GM21723 (cell line): Measurements from ENCODE around the gene RBP7.
A peak's percentile ranks its signal among the peaks of the same experiment; 100 is the strongest.
"Not testable (repeated sequence)": the region's sequence is repeated elsewhere in the genome, so short reads cannot be mapped to it uniquely, and the experiment has no call there.

ENCODE experiments used
- ATAC-seq: cut with Tn5 transposase; IDR thresholded peaks from one replicate; pipeline ENCODE4 v1.9.1; 2021; ENCODE audit warnings: mild to moderate bottlenecking, moderate library complexity; ENCODE audit not compliant: unreplicated experiment

Gene RBP7

DNA sequence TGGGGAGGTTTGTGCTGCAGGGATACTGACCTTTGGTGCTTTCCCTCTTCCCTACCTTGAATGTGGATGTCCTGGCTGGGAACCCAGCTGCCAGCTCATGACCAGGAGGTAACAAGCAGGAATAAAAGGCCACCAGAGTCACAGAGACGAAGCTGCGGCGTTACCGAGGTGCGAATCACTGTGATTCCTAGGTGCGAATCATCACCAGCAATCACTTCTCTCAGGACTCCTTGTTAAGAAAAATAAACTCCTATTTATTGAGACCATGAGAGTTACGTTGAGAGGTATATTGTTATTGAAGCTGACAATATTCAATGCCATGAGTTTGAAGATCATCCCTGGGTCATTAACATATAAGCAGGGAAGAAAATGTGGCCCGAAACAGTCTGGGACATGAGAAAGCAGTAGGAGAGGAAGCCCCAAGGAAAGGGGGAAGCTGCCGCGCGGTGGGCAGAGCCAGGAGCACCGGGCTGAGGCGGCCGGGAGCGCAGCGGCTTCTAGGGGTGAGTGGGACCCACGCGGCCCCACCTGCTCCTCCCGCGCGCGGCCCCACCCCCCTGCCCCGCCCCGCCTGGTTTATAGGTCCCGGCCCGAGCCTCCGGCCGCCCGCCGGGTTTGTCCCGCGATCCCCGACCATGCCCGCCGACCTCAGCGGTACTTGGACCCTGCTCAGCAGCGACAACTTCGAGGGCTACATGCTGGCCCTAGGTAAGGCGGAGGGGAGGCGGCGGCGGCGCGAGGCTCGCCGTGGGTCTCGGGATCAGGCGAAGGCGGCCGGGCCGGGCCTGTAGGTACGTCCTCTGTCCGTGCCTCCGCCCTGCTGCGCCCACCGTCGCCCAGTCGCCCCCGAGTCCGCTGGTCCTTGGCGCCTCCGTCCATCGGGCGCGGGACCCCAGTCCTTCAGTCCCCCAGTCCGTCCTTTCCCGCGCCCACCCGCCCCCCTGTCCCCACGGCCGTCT is at the start of gene RBP7:
Gene RBP7 (plus strand): TSS at position 605 of the 959 bp plus-strand sequence. CDS start 31 bp downstream, at position 636.
- no peak for ATAC-seq

DNA sequence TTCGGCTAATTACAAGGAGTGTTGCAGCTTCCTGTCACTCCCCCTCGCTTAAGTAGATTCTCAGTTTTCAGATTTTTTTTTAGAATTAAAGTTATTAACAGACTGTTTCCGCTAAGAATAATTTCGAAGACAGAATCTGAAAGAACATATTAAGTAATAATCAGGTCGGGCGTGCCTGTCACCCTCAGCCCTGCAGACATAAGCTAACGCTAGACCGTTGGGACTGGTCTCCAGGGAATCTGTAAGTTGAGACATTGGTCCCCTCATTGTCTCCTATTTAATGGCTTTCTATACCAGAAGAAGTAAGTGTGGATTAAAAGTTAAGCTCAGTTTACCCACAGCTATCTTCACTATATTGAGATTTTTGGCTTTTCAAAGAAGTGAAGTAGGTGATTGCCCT is 39.3 kb upstream of the RBP7 start:
- ATAC-seq: no peak

DNA sequence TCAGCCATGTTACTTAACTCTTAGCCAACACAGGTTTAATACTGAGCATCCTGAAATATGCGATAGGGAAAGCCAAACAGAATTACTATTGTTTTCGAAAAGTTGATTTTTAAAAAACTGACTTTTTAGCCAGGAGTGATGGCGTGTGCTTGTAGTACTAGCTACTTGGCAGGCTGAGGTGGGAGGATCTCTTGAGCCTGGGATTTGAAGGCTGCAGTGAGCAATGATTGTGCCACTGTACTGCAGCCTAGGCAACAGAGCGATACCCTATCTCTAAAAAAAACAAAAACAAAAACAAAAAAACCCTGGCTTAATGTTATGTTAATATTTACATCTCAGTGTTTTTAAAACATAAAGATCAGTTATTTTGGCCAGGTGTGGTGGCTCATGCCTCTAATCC is 37.0 kb upstream of the RBP7 start:
- ATAC-seq: no peak

DNA sequence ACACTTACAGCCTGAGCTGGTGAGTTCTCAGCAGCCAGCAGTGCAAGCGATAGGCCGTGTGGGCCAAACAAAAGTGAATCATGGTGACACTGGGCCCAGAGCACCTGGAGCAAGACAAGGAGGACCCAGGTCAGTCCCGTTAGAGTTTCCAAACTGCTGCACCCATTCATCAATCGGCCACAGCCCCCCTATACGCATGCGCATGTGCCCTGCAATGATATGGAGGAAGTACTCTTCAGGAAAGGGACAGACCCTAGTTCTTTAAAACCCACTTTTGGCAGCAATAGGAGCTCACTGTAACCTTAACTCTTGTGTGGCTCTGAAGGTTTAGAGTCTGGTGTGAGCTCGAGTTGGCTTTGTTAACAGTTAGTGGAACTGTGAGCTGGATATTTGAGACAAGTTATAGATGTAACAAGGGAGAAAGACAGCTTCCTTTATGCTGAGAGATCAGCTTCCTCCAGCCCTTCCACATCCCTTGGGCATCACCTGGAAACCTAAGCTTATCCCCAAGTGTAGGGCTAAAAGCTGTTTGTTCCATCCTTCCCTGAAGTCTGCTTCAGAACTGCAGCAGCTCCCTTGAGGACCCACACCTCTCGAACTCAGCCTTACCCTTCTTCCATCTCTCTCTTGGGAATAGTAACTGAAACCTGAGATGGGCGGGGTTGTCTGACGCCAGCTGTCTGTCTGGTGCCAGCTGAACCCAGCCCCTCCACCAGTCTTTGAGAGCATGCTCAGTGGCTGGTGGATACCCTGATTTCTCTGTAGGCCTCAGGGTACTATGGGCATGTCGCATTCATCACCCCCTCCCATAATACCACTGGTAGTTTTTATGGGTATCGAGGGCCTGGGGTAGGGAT is 36.1 kb upstream of the RBP7 start:
- ATAC-seq: peak; percentile 59

DNA sequence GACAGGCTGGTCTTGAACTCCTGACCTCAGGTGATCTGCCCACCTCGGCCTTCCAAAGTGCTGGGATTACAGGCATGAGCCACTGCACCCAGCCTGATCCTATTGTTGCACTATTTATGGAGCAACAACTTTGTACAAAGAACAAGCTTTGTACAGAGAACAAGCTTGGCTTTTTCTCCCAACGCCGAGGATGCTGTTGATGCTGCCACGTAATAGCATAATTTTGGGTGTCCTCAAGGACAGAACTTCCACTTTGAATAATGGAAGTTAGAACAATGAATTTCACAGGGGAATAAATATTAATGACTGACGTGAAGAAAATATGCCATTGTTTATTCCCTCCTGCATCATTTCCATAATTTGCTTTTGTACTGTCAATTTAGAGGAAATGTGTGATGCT is 12.8 kb upstream of the RBP7 start:
- ATAC-seq: no peak

DNA sequence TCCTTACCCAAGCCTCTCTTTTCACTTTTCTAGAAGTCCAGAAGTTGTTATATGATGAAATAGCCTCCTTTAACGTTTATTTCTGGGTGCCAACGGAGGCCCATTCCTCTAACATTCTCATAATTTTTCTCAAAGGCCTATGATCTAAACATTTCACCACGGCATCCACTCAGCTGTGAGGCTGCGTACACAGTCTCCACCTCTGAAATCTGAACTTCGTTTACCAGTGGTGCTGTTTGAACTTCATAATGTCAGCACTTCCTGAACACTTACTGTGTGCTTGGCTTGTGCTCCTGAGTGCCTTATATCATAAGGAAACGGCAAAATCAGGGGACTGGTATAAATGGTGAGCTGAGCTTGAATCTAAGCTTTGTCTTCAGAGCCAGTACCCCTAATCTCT is 12.0 kb upstream of the RBP7 start:
- ATAC-seq: no peak

DNA sequence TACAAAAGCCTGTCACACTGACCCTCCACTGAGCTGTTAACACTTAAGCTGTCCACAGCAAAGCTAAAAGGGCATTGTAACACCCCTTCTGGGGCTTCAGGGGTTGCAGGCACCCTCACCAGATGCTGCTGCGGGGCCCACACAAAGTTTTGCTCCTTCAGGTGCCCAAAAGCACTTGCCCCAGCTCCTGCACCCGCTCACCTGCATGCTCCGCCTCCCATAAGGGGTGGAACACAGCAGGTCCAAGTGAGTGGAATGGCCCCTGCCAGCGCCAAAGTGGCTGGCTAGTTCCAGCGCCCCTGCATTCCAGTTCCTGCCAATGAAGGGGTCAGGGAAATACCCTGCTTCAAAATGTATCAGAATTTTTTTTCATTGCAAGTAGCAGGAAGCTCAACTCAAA is 7.3 kb upstream of the RBP7 start:
- ATAC-seq: no peak

DNA sequence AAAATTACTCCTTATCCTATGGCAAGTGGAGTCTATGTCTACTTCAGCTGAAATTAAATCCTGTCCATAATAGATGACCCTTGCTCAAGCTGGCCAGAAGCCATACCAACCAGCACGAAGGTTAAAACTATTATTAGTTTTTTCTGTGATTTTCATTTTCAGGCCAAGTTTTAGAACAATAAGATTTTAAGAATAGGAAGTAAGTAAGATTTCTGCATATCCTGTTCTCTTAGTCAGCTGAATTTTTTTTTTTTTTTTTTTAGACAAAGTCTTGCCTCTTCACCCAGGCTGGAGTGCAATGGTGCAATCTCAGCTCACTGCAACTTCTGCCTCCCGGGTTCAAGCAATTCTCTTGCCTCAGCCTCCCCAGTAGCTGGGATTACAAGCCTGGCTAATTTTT is 6.1 kb upstream of the RBP7 start:
- no peak for ATAC-seq

DNA sequence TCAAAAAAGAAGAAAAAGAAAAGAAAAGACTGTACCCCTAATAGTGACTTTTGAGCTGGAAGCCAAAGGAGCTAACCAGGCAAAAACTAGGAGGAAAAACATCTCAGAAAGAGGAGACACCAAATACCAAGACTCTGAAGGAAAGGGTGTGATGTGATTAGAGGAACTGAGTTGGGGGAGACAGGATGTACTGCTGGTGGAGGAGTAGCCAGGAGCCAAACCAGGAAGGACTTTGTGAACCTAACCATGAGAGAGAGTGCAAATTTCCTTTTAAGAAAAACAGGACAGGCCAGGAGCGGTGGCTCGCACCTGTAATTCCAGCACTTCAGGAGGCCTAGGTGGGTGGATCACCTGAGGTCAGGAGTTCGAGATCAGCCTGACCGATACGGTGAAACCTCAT is 4.1 kb upstream of the RBP7 start:
- no peak for ATAC-seq

DNA sequence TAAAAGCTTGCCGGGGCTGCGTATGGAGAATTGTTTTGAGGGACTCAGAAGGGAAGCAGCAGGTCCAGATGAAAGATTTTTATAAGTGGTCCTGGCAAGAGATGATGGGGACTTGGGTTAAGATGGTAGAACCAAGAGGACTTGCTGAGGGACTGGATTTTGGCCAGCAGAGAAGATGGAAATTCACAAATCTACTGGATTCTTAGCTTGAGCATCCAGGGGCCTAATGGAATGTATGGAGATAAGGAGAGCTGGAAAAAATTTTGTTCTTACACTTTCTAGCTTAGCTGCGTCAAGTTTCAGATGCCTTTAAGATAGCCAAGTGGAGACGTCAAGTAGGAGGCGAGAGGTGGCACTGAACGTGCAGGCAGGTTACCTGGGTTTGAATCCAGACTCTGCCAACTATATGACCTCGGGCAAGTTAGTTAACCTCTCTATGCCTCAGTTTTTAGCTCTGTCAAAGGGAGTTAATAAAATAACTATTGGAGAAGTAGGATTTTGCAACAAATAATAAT is 3.4 kb upstream of the RBP7 start:
- ATAC-seq: no peak

DNA sequence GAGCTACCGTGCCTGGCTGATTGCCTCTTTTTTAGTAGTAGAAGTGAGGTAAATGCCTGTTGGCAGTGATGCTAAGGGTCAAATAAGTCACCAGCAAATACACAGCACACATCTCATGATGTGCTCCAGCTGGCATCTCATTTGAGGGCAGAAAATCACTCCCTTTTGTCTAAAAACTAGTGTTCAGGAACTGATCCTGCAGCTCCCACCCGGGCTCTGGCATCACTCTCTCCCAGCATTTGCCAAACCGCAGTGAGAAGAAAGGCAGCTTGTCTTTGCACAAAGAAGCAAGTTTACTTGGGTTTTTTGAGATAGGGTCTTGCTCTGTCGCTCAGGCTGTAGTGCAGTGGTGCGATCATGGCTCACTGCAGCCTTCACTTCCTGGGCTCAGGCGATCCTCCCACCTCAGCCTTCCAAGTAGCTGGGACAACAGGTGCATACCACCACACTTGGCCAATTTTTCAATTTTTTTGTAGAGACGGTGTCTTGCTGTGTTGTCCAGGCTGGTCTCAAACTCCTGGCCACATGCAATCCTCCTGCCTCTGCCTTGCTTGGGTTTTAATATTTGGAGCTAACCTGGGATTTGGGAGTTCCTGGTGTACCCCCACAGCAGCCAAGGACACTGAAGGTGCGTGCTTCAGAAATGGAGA is 4.1 kb downstream of the RBP7 start:
- ATAC-seq: no peak

DNA sequence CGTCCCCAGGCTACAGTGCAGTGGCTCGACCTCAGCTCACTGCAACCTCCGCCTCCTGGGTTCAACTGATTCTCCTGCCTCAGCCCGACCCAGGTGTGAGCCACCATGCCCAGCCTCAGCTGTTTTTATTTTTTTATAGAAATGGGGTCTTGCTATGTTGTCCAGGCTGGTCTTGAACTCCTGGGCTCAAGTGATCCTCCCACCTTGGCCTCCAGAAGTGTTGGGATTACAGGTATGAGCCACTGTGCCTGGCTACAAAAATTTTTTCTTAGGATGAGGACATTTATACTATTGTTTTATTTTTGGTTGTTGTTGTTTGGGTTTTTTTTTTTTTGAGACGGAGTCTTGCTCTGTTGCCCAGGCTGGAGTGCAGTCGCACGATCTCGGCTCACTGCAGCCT is 8.2 kb downstream of the RBP7 start:
- not testable (repeated sequence) for ATAC-seq

DNA sequence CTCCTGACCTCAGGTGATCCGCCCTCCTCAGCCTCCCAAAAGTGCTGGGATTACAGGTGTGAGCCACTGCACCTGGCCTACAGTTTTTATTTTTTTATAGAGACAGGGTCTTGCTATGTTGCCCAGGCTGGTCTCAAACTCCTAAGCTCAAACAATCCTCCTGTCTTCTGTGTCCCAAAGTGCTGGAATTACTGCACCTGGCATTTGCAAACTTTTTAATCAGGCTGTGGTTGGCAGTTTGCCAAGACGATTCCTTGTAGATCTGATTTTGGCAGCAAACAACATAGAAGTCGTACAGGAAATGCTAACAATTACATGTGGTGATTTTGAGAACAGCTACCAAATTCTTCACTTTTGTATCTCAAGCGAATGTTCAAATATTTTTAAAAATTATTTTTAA is 10.1 kb downstream of the RBP7 start:
- ATAC-seq: no peak

DNA sequence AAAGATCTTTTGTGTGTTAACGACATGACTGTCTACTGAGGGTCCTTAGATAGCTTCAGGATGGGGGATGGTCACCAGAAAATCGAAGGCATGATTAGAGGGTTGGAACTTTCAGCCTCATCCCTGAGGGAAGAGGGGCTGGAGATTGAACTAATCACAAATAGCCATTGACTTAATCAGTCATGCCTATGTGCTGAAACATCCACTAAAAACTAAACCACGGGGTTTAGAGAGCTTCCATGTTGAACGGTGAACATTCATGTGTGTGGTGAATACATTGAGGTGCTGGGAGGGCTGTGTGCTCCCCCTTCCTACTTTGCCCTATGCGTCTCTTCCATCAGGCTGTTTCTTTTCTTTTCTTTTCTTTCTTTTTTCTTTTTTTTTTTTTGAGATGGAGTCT is 17.0 kb downstream of the RBP7 start:
- ATAC-seq: no peak

DNA sequence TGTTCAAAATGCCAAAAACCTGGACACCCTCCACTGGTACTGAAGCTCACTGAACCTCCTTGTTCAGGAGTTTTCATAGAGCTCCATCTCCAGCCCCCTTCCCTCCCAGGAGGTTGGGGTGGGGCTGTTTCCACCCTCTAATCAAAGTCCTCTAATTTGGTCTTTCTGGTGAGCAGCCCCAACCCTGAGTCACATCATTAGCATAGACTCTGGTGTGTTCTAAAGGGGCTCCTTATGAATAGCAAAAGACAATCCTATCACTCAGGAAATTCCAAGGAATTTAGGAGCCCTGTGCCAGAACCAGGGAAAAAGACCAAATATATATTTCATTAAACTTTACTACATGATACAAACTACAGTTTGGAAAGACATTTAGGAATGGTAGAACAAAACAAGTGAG is 22.5 kb downstream of the RBP7 start:
- ATAC-seq: no peak

DNA sequence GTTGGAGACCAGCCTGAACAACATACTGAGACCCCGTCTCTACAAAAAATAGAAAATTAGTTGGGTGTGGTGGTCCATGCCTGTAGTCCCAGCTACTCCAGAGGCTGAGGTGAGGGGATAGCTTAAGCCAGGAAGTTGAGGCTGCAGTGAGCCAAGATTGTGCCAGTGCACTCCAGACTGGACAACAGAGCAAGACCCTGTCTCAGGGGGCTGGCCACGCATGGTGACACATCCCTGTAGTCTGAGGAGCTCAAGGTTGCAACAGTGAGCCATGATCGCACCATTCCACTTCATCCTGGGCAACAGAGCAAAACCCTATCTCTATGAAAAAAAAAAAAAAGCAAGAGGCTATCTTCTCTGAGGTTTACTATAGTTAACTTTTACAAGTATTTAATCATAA is 23.1 kb downstream of the RBP7 start:
- ATAC-seq: no peak

DNA sequence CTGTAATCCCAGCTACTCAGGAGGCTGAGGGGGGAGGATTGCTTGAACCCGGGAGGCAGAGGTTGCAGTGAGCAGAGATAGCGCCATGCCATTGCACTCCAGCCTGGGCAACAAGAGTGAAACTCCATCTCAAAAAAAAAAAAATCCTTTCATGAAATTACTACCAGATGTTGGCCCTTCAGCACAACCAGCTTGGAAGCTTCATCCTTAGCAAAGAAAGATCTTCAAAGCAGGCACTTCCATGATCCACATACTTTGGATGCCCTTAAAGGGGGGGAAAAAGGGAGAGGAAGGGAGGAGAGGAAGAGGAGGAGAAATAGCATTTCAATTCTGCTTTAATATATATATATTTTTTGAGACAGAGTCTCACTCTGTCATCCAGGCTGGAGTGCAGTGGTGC is 23.6 kb downstream of the RBP7 start:
- ATAC-seq: not testable (repeated sequence)

DNA sequence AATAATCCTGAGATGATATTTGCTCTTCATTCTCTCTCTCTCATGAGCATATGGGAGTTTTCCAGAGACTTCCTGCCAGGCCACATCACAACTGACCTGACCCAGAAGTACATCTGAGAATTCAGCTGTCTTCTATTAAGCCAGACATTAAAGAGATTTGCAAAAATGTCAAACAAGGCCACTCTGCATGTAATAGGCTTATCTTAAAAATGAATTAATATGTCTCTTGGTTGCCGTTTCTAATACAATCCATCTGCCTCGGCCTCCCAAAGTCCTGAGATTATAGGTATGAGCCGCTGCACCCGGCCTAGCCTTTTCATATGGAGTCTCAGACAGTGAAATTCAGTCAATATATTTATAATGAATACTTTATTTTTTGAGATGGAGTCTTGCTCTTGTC is 25.0 kb downstream of the RBP7 start:
- not testable (repeated sequence) for ATAC-seq

DNA sequence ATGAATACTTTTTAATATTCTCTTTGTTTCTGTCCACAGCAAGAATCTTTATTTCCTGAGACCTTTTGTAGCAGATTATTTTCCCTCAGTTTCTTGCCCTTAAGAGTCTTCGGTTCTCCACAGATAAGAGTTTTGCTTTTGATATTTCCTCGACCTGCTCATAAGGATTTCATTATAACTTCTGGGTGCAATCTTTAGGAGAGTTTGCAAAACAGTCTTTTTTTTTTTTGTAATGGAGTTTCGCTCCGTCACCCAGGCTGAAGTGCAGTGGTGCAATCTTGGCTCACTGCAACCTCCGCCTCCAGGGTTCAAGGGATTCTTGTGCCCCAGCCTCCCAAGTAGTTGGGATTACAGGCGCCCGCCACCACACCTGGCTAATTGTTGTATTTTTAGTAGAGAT is 25.6 kb downstream of the RBP7 start:
- no peak for ATAC-seq

DNA sequence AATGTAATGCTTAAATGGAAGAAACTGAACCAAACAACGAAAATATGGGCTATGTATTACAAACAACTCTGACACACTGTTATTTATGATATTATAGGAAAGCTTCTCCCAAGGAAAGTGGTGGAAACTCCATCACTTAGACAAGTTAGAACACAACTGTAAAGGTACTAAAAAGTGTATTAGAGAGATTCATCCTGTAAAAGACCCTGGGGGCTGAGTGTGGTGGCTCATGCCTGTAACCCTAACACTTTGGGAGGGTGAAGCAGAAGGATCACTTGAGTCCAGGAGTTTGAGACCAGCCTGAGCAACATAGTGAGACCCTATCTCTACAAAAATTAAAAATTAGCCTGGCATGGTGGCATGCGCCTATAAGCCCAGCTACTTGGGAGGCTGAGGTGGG is 28.3 kb downstream of the RBP7 start:
- ATAC-seq: no peak

DNA sequence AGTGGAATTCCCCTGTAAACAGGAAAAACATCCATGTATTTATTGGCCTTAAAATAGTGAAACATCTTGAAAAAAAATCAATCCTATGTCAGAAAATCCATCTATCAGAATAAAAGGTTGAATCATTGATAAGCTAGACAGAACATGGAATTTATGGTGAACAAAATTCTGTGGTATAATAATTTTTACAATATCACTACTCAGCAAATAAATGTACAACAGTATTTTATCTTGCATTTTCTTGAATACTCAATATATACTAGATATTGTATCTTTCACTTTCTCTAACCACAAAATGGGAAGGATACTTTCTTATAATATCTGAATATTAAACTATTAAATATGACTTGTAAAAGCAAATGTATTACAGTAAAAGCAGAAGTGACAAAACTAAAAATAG is 30.0 kb downstream of the RBP7 start:
- no peak for ATAC-seq
